ENCODE data around the gene FNDC3B.

FNDC3B gene

GRCh38 chr3:172218350-172219323, 179.3 kb downstream of the FNDC3B start:
- TF ChIP-seq TAF1 (IDR thresholded peaks at IDR 0.05; ENCODE audit: borderline replicate concordance, insufficient read depth, low read length) (no peak), REST (IDR thresholded peaks at IDR 0.05; ENCODE audit: insufficient read depth in 1 of 2, low read depth in 2 of 2, low read length in 2 of 2) (no peak), POLR2AphosphoS5 (IDR thresholded peaks at IDR 0.05; ENCODE audit: low read depth, low read length) (no peak), SIN3A (IDR thresholded peaks at IDR 0.05; ENCODE audit: borderline replicate concordance, insufficient read depth, low read length) (no peak), FOXP2 (optimal IDR thresholded peaks at IDR 0.05; ENCODE audit: borderline replicate concordance, extremely low read depth, extremely low read length, insufficient read depth) (no peak)

- TF ChIP-seq TAF1 (IDR thresholded peaks at IDR 0.05; ENCODE audit: borderline replicate concordance, insufficient read depth, low read length) (no peak), POLR2AphosphoS5 (IDR thresholded peaks at IDR 0.05; ENCODE audit: low read depth, low read length) (no peak), FOXP2 (optimal IDR thresholded peaks at IDR 0.05; ENCODE audit: borderline replicate concordance, extremely low read depth, extremely low read length, insufficient read depth) (no peak), REST (IDR thresholded peaks at IDR 0.05; ENCODE audit: insufficient read depth in 1 of 2, low read depth in 2 of 2, low read length in 2 of 2) (no peak), SIN3A (IDR thresholded peaks at IDR 0.05; ENCODE audit: borderline replicate concordance, insufficient read depth, low read length) (no peak)
Measured at GRCh38 chr3:172219750-172220149, 180.4 kb downstream of the FNDC3B start.

GRCh38 chr3:172221547-172221946, 182.2 kb downstream of the FNDC3B start:
- no peak for TF ChIP-seq SIN3A (IDR thresholded peaks at IDR 0.05; ENCODE audit: borderline replicate concordance, insufficient read depth, low read length)
- no peak for TF ChIP-seq POLR2AphosphoS5 (IDR thresholded peaks at IDR 0.05; ENCODE audit: low read depth, low read length)
- no peak for TF ChIP-seq FOXP2 (optimal IDR thresholded peaks at IDR 0.05; ENCODE audit: borderline replicate concordance, extremely low read depth, extremely low read length, insufficient read depth)
- no peak for TF ChIP-seq REST (IDR thresholded peaks at IDR 0.05; ENCODE audit: insufficient read depth in 1 of 2, low read depth in 2 of 2, low read length in 2 of 2)
- no peak for TF ChIP-seq TAF1 (IDR thresholded peaks at IDR 0.05; ENCODE audit: borderline replicate concordance, insufficient read depth, low read length)

GRCh38 chr3:172222478-172223071, 183.2 kb downstream of the FNDC3B start:
- TF ChIP-seq SIN3A (IDR thresholded peaks at IDR 0.05; ENCODE audit: borderline replicate concordance, insufficient read depth, low read length) = no peak
- TF ChIP-seq FOXP2 (optimal IDR thresholded peaks at IDR 0.05; ENCODE audit: borderline replicate concordance, extremely low read depth, extremely low read length, insufficient read depth) = no peak
- TF ChIP-seq POLR2AphosphoS5 (IDR thresholded peaks at IDR 0.05; ENCODE audit: low read depth, low read length) = no peak
- no peak for TF ChIP-seq TAF1 (IDR thresholded peaks at IDR 0.05; ENCODE audit: borderline replicate concordance, insufficient read depth, low read length)
- no peak for TF ChIP-seq REST (IDR thresholded peaks at IDR 0.05; ENCODE audit: insufficient read depth in 1 of 2, low read depth in 2 of 2, low read length in 2 of 2)

Data from PFSK-1 (cell line).